Erythroblast (primary cell): Measurements from ENCODE around the gene ANK2.

ENCODE experiments used
- GATA1 ChIP-seq: IDR thresholded peaks from 2 replicates; pipeline ENCODE4 v1.6.1; 2011; ENCODE audit warnings: low read depth, mild to moderate bottlenecking, control low read depth, low read length, moderate library complexity
- POLR2A ChIP-seq: IDR thresholded peaks from 2 replicates; pipeline ENCODE4 v1.6.1; 2011; ENCODE audit warnings: mild to moderate bottlenecking, low read length

- no peak for TF ChIP-seq POLR2A
- TF ChIP-seq GATA1 = no peak
These were observed 112.6 kb downstream of the ANK2 start for GRCh38 chr4:113162089-113162488.
